H1 (cell line): ENCODE results near the gene DSP. TPM values are rescaled to one million over a fixed set of nuclear protein-coding genes. Genes with fewer than 3 reads are reported as not detected.

Experiments
- CTCF ChIA-PET: fragments of 300-600 bp; sonication (Branson Sonifier 250); formaldehyde crosslinking; loops from one replicate; lab custom pipeline; 2021; ENCODE audit not compliant: partially characterized antibody; lab: Charles Lee
- POLR2A ChIA-PET: fragments of 300-600 bp; sonication (Branson Sonifier 250); formaldehyde crosslinking; loops from one replicate; lab custom pipeline; 2021; ENCODE audit warnings: inconsistent platforms; ENCODE audit not compliant: partially characterized antibody; lab: Charles Lee
- DNase-seq, 2 experiments: peaks; one replicate each; pipeline versions ENCODE4 v3.0.0 to v3.0.0-alpha.2; 2010 to 2022; ENCODE audit warnings: low spot score in 2 of 2, low read depth in 1 of 2, mixed read lengths in 1 of 2
- FAIRE-seq: peaks from 2 replicates; lab custom pipeline; 2011; peaks lifted over from hg19 to GRCh38; lab: Jason Lieb, UNC
- H2AFZ ChIP-seq: 2 replicates; pipeline ENCODE4 v1.8.1; 2012; ENCODE audit warnings: low read length, inconsistent platforms
- H2AK5ac ChIP-seq: 2 replicates; pipeline ENCODE4 v1.6.1; 2013; ENCODE audit warnings: low read depth, low read length
- H2BK120ac ChIP-seq: replicated peaks from 2 replicates; pipeline ENCODE3; 2013; ENCODE audit warnings: low read depth, low read length, inconsistent platforms
- H2BK12ac ChIP-seq: 2 replicates; pipeline ENCODE4 v1.6.1; 2013; ENCODE audit warnings: low read depth, low read length
- H2BK15ac ChIP-seq: 2 replicates; pipeline ENCODE4 v1.6.1; 2013; ENCODE audit warnings: low read length
- H2BK20ac ChIP-seq: 2 replicates; pipeline ENCODE4 v1.6.1; 2013; ENCODE audit warnings: low read length
- H2BK5ac ChIP-seq: 2 replicates; pipeline ENCODE4 v1.6.1; 2013; ENCODE audit warnings: low read depth, low read length
- H3K14ac ChIP-seq: 2 replicates; pipeline ENCODE4 v1.6.1; 2013; ENCODE audit warnings: inconsistent platforms; ENCODE audit not compliant: insufficient read length
- H3K18ac ChIP-seq: 2 replicates; pipeline ENCODE4 v1.6.1; 2013; ENCODE audit warnings: low read length; ENCODE audit errors: extremely low read depth
- H3K23ac ChIP-seq: 2 replicates; pipeline ENCODE4 v1.6.1; 2013; ENCODE audit warnings: inconsistent platforms; ENCODE audit not compliant: insufficient read length
- H3K23me2 ChIP-seq: 2 replicates; pipeline ENCODE4 v1.6.1; 2013; ENCODE audit warnings: low read depth, low read length
- H3K27ac ChIP-seq: 2 replicates; pipeline ENCODE4 v1.6.1; 2011; ENCODE audit warnings: low read depth, low read length, inconsistent platforms
- H3K27me3 ChIP-seq, 4 experiments: replicated peaks in 1 of 4; 1 replicate in 1 of 4; 2 replicates in 3 of 4; pipeline versions ENCODE4 v1.6.1 to v1.8.1; 2011 to 2013; ENCODE audit warnings: low read length in 3 of 4, mild to moderate bottlenecking in 3 of 4, inconsistent platforms in 2 of 4, mixed read lengths in 2 of 4, moderate library complexity in 1 of 4; ENCODE audit not compliant: control insufficient read depth in 3 of 4, insufficient read depth in 3 of 4; ENCODE audit errors: extremely low read depth in 1 of 4
- H3K36me3 ChIP-seq, 4 experiments: 2 replicates each; pipeline versions ENCODE4 v1.6.1 to v1.8.1; 2011 to 2013; ENCODE audit warnings: mild to moderate bottlenecking in 4 of 4, low read length in 3 of 4, moderate library complexity in 2 of 4, control low read depth in 1 of 4, inconsistent platforms in 1 of 4; ENCODE audit not compliant: insufficient read depth in 4 of 4, control insufficient read depth in 2 of 4
- H3K4ac ChIP-seq: replicated peaks from 2 replicates; pipeline ENCODE3; 2013; ENCODE audit warnings: low read length, low read depth, mixed read lengths, inconsistent platforms; ENCODE audit not compliant: insufficient read length
- H3K4me1 ChIP-seq, 4 experiments: replicated peaks in 1 of 4; 1 replicate in 1 of 4; 2 replicates in 3 of 4; pipeline versions ENCODE4 v1.6.1 to v1.8.1; 2011 to 2013; ENCODE audit warnings: low read length in 3 of 4, inconsistent platforms in 2 of 4, mixed read lengths in 1 of 4; ENCODE audit not compliant: insufficient read depth in 4 of 4, control insufficient read depth in 3 of 4
- H3K4me2 ChIP-seq, 2 experiments: 2 replicates each; pipeline versions ENCODE4 v1.6.1 to v1.8.1; 2011 to 2013; ENCODE audit warnings: low read depth in 2 of 2, low read length in 2 of 2, control low read depth in 1 of 2, inconsistent platforms in 1 of 2, mild to moderate bottlenecking in 1 of 2; ENCODE audit not compliant: insufficient read depth in 1 of 2
- H3K4me3 ChIP-seq, 4 experiments: fragments of 200-600, 300-600 bp in 1 of 4; sonication (generic), shearing (Covaris generic), sonication (Bioruptor Twin) in 1 of 4; 2 replicates each; pipeline versions ENCODE4 v1.5.1 to v1.8.1; 2011 to 2016; ENCODE audit warnings: low read length in 4 of 4, low read depth in 3 of 4, control low read depth in 2 of 4, inconsistent platforms in 2 of 4, mild to moderate bottlenecking in 2 of 4, mixed read lengths in 1 of 4, moderate library complexity in 1 of 4; ENCODE audit not compliant: insufficient read depth in 2 of 4; ENCODE audit errors: extremely low read depth in 1 of 4
- H3K56ac ChIP-seq: replicated peaks from 2 replicates; pipeline ENCODE3; 2013; ENCODE audit warnings: low read depth, mild to moderate bottlenecking, mixed read lengths, low read length, inconsistent platforms; ENCODE audit not compliant: insufficient read length
- H3K79me1 ChIP-seq: 2 replicates; pipeline ENCODE4 v1.6.1; 2013; ENCODE audit warnings: low read depth, low read length, control low read depth
- H3K79me2 ChIP-seq, 2 experiments: 2 replicates each; pipeline versions ENCODE4 v1.6.1 to v1.8.1; 2012 to 2013; ENCODE audit warnings: low read length in 2 of 2, mild to moderate bottlenecking in 2 of 2, inconsistent platforms in 1 of 2; ENCODE audit not compliant: insufficient read depth in 2 of 2, control insufficient read depth in 1 of 2
- H3K9ac ChIP-seq, 4 experiments: replicated peaks in 1 of 4; 1 replicate in 1 of 4; 2 replicates in 3 of 4; pipeline versions ENCODE4 v1.6.1 to v1.8.1; 2011 to 2013; ENCODE audit warnings: low read depth in 3 of 4, low read length in 3 of 4, control low read depth in 2 of 4, mild to moderate bottlenecking in 2 of 4, moderate library complexity in 2 of 4, inconsistent platforms in 1 of 4; ENCODE audit errors: extremely low read depth in 1 of 4
- H3K9me3 ChIP-seq, 2 experiments: 2 replicates each; pipeline versions ENCODE4 v1.6.1 to v1.8.1; 2012 to 2013; ENCODE audit warnings: mild to moderate bottlenecking in 2 of 2, moderate library complexity in 2 of 2, control low read depth in 1 of 2, inconsistent platforms in 1 of 2, low read depth in 1 of 2, low read length in 1 of 2, mixed read lengths in 1 of 2; ENCODE audit not compliant: insufficient read depth in 2 of 2
- H4K20me1 ChIP-seq, 2 experiments: replicated peaks in 1 of 2; 2 replicates each; pipeline versions ENCODE3 to v1.8.1; 2011 to 2013; ENCODE audit warnings: inconsistent platforms in 2 of 2, low read length in 2 of 2, mild to moderate bottlenecking in 1 of 2; ENCODE audit not compliant: insufficient read depth in 2 of 2, control insufficient read depth in 1 of 2
- H4K5ac ChIP-seq: 2 replicates; pipeline ENCODE4 v1.6.1; 2013; ENCODE audit warnings: low read length, low read depth, mixed read lengths, inconsistent platforms; ENCODE audit not compliant: insufficient read length
- H4K8ac ChIP-seq: 2 replicates; pipeline ENCODE4 v1.8.0; 2013; ENCODE audit warnings: mild to moderate bottlenecking, moderate library complexity, low read length, inconsistent platforms; ENCODE audit not compliant: insufficient read depth; ENCODE audit errors: extremely low read depth
- H4K91ac ChIP-seq: replicated peaks from 2 replicates; pipeline ENCODE3; 2013; ENCODE audit warnings: low read length, mixed read lengths, inconsistent platforms; ENCODE audit not compliant: insufficient read length
- EZH2 ChIP-seq: fragments of 200-600 bp; sonication (generic); IDR thresholded peaks from 2 replicates; pipeline ENCODE4 v1.7.1; 2012; ENCODE audit warnings: low read depth, mild to moderate bottlenecking, moderate library complexity, low read length, inconsistent platforms; ENCODE audit not compliant: severe bottlenecking
- KDM5A ChIP-seq: fragments of 200-600 bp; IDR thresholded peaks from 2 replicates; pipeline ENCODE4 v1.7.1; 2012; ENCODE audit warnings: mild to moderate bottlenecking, low read length, inconsistent platforms, mixed read lengths
- NANOG ChIP-seq: IDR thresholded peaks from 2 replicates; pipeline ENCODE4 v1.6.1; 2011; ENCODE audit warnings: low read length, low read depth, mild to moderate bottlenecking, inconsistent platforms; ENCODE audit not compliant: insufficient read depth, poor library complexity, severe bottlenecking
- SIRT6 ChIP-seq: IDR thresholded peaks from one replicate; pipeline ENCODE4 v1.7.1; 2012; ENCODE audit warnings: low read length, inconsistent platforms
- TAF1 ChIP-seq: IDR thresholded peaks from 2 replicates; pipeline ENCODE4 v1.6.1; 2011; ENCODE audit warnings: mild to moderate bottlenecking, low read depth, low read length
- YY1 ChIP-seq: IDR thresholded peaks from 2 replicates; pipeline ENCODE4 v1.6.1; 2011; ENCODE audit warnings: low read depth, mild to moderate bottlenecking, low read length
- WGBS, 2 experiments: shearing (Covaris generic) in 1 of 2; methylation state at CpG; one replicate each; pipeline versions ENCODE4 v1.1.6 to v1.1.7; 2013 to 2015; ENCODE audit warnings: low lambda C conversion rate in 2 of 2, mixed read lengths in 2 of 2, inconsistent platforms in 1 of 2, low coverage in 1 of 2, missing lambda C conversion rate in 1 of 2; ENCODE audit not compliant: insufficient replicate concordance in 2 of 2, insufficient coverage in 1 of 2, insufficient read length in 1 of 2; ENCODE audit errors: extremely low coverage in 1 of 2, missing lambda C conversion rate in 1 of 2; 5-methylcytosine and 5-hydroxymethylcytosine counted together
- polyA plus RNA-seq, 7 experiments: library from polyadenylated mRNA; depleted of rRNA in 3 of 7; stranded (reverse) in 5 of 7; unstranded in 2 of 7; fragments of >200 nt in 5 of 7; fragments of 200-250 nt in 2 of 7; gene quantifications; 1 replicate in 5 of 7; 2 replicates in 1 of 7; 4 replicates in 1 of 7; pipeline versions ENCODE4 v1.2.1 to v1.2.3, GENCODE V29; 2011 to 2013; ENCODE audit warnings: missing spikeins in 2 of 7, mixed read lengths in 2 of 7
- total RNA-seq: library from RNA; stranded (reverse); fragmentation: NEBNext Ultra II Directional; extraction: Animal tissue kit (Norgen Biotek cat#: 25700); gene quantifications from 2 replicates; pipeline ENCODE4 v1.2.1, GENCODE V29; 2021
- TF ChIP-seq, protein P1 (sequence below): IDR thresholded peaks from 2 replicates; pipeline ENCODE4 v1.6.1; 2012; ENCODE audit warnings: low read length, inconsistent platforms
- TF ChIP-seq, protein P2 (sequence below), 3 experiments: IDR thresholded peaks; 1 replicate in 2 of 3; 2 replicates in 1 of 3; pipeline versions ENCODE4 v1.5.1 to v1.6.1; 2011; ENCODE audit warnings: low read length in 3 of 3, mild to moderate bottlenecking in 3 of 3, inconsistent platforms in 2 of 3, low read depth in 1 of 3, moderate library complexity in 1 of 3; ENCODE audit not compliant: insufficient read depth in 1 of 3; ENCODE audit errors: control extremely low read depth in 1 of 3

Gene DSP
- total and polyA plus RNA-seq, 2 of the 8 experiments (the other 6 are each of a cell fraction or from before 2014, with no cell fraction given) = 14.3 to 48.5 TPM

DNA sequence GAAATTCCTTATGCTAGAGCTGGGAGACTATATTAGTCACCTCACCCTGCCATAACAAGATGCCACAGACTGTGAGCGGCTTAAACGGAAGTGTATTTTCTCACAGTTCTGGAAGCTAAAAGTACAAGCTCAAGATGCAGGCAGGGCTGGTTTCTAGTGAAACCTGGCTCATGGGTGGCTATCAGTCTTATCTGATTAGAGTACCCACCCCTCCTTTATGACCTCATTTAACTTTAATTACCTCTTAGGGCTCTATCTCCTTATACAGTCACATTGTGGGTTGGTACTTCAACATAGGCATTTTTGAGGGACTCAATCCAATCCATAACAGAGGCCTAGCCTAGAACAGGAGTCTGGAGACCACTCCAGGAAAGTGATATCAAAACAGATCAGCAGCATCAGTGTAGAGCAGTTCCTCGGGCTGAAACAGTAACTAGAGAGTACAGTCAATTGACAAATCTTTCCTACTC is 46.2 kb downstream of the DSP start:
- peaks cover 0 to 10% (median 2%) of the 10 kb centered on the region in 4 experiments; a peak in 2 of 7 replicates for H3K4me1 ChIP-seq
- peaks cover 0 to 11% of the 10 kb centered on the region in 2 experiments for H4K20me1 ChIP-seq
- H3K79me1 ChIP-seq = peaks cover 7% of the 10 kb centered on the region
- ChIA-PET POLR2A (interaction anchor here (0.7 kb wide), 1 partner anchor 17 kb away, joined by 3 read pairs; no protein-coding TSS in a partner anchor), CTCF (no interaction called here)
- no peak overlapping the region for H3K4ac ChIP-seq
- no peak overlapping the region for H3K18ac ChIP-seq
- no peak overlapping the region for H3K23ac ChIP-seq
- FAIRE-seq (no peak), DNase-seq (no peak)
- peaks cover 6 to 26% of the 10 kb centered on the region in 2 experiments for H3K79me2 ChIP-seq
- H3K23me2 ChIP-seq = peaks cover 9% of the 10 kb centered on the region
- no peak overlapping the region for H2BK20ac ChIP-seq
- no peak overlapping the region for H4K5ac ChIP-seq
- no peak overlapping the region for H3K14ac ChIP-seq
- no peak overlapping the region for H4K91ac ChIP-seq
- H4K8ac ChIP-seq = no peak overlapping the region
- H3K27ac ChIP-seq = no peak overlapping the region; the same call in 1 of the 2 replicates
- no peaks in the 10 kb centered on the region for H3K9me3 ChIP-seq
- H2BK15ac ChIP-seq = no peak overlapping the region
- H3K4me3 ChIP-seq = no peak overlapping the region
- H3K56ac ChIP-seq = no peak overlapping the region
- no peak overlapping the region for H2AFZ ChIP-seq
- no peak overlapping the region for H2BK120ac ChIP-seq
- no peak overlapping the region for H3K9ac ChIP-seq
- H3K27me3 ChIP-seq = no peaks in the 10 kb centered on the region
- H3K36me3 ChIP-seq = peaks cover 3 to 27% (median 17%) of the 10 kb centered on the region in 4 experiments
- H2BK5ac ChIP-seq = no peak overlapping the region
- 96% methylated on average over 3 of the region's 3 CpGs; no CpG with 5 or more reads in 1 of the 2 experiments for WGBS, 2 experiments
- H2AK5ac ChIP-seq = no peak overlapping the region
- H2BK12ac ChIP-seq = no peak overlapping the region
- H3K4me2 ChIP-seq = no peak overlapping the region
- no peak for TF ChIP-seq NANOG
- TF ChIP-seq SIRT6 = no peak
- no peak for TF ChIP-seq KDM5A
- TF ChIP-seq, protein P1, sequence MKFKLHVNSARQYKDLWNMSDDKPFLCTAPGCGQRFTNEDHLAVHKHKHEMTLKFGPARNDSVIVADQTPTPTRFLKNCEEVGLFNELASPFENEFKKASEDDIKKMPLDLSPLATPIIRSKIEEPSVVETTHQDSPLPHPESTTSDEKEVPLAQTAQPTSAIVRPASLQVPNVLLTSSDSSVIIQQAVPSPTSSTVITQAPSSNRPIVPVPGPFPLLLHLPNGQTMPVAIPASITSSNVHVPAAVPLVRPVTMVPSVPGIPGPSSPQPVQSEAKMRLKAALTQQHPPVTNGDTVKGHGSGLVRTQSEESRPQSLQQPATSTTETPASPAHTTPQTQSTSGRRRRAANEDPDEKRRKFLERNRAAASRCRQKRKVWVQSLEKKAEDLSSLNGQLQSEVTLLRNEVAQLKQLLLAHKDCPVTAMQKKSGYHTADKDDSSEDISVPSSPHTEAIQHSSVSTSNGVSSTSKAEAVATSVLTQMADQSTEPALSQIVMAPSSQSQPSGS = no peak
- TF ChIP-seq, protein P2, sequence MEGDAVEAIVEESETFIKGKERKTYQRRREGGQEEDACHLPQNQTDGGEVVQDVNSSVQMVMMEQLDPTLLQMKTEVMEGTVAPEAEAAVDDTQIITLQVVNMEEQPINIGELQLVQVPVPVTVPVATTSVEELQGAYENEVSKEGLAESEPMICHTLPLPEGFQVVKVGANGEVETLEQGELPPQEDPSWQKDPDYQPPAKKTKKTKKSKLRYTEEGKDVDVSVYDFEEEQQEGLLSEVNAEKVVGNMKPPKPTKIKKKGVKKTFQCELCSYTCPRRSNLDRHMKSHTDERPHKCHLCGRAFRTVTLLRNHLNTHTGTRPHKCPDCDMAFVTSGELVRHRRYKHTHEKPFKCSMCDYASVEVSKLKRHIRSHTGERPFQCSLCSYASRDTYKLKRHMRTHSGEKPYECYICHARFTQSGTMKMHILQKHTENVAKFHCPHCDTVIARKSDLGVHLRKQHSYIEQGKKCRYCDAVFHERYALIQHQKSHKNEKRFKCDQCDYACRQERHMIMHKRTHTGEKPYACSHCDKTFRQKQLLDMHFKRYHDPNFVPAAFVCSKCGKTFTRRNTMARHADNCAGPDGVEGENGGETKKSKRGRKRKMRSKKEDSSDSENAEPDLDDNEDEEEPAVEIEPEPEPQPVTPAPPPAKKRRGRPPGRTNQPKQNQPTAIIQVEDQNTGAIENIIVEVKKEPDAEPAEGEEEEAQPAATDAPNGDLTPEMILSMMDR (IDR thresholded peaks at IDR 0.05; ENCODE audit: control extremely low read depth in 1 of 3, insufficient read depth in 1 of 3, low read depth in 1 of 3, low read length in 3 of 3) = no peak
- no peak for TF ChIP-seq EZH2
- TF ChIP-seq TAF1 = no peak
- TF ChIP-seq YY1 = no peak
